ENCODE results near the gene RRP36.
"Not testable (repeated sequence)": the region's sequence is repeated elsewhere in the genome, so short reads cannot be mapped to it uniquely, and the experiment has no call there.

RRP36 gene

DNA sequence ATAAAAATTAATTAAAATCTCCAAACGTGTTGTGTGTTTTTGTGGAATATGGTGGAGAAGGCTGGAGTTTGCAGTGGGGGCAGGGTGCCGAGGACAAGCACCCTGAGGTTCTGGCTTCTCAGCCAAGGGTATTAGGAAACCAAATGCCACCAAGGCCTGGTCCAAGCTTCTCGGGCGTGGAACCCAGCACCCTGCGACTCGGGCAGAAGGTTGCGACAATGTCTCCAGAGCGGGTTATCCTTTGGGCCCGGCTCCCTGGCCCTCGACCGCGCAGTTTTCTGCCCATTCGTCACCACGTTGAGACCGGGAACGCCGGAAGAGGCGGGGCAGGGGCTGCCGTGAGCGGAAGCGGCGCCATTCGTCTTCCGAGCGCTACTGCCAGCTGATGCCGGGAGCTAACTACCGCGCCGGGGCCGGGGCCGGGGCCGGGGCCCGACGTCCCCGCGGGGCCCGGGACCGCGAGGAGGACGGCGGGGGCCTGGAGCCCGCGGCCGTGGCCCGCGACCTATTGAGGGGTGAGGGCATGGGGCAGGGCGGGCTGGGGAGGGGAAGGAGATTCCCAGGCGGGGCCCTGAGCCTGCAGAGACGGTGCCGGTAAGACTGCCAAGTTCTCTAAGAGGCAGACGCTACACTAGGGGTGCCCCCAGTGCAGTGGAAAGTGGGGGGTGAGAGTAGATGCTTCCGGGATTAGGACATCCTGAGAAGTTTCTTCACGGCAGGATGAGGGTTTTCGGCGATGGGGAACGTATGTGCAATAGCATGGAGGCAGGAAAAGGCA lies at the start of gene RRP36:
Gene RRP36, plus strand, starts transcription at position 354 of the 778 bp plus-strand sequence. Its CDS starts 32 bp downstream, at position 386.
- DNase-seq = peak; percentile 65 to 71

DNA sequence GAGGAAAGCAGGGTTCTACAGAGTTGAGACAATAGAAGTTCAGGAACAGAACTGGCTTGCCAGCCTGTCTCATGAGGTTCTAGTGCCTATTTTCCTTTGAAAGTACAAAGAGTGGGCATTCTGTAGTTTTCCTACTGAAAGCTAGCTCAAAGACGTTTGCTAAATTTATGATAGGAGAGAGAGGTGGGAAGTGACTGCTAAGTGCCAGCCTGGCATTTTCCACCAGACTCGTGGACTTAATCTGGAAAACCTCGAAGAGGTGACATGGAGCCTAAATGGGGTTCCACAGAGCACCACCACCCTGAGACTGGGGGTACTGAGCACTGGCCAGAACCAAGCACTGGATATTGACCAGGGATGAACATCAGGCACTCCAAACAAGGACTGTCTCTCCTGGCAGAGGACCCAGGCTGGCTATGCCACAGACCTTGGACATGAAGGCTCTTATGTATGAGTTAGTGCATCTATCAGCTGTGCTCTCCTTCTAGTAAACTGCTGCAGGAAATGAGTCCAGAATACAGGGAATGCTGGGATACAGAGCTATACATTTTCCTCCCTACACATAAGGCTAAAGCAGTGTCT lies 49.6 kb upstream of the RRP36 start:
- no peak for DNase-seq

- no peak for DNase-seq
Measured at GRCh38 chr6:42973926-42974325, 47.5 kb upstream of the RRP36 start.

- DNase-seq = peak in 1 of 2 donors; percentile 8
Measured at GRCh38 chr6:42974919-42975505, 46.4 kb upstream of the RRP36 start.

DNA sequence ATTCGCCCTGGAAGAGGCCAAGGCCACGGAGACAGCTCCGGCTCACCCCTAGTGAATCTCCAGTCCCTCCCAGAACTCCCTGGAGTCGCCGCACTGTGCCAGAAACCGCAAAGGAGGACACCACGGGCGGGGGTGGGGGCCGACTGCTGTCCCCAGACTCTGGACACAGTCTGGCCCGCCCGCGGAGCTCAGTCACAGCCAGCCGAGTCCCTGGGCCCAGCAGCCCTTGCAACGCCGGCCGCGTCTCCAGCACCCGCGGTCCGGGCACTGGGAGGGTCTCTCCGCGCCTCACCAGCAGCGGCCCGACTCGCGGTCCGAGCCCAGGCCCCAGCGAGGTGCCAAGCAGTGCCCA lies 43.0 kb upstream of the RRP36 start:
- DNase-seq = peak in 1 of 2 donors; percentile 16

- peak; percentile 86 to 94 for DNase-seq
Measured at GRCh38 chr6:42978839-42979522, 42.4 kb upstream of the RRP36 start, which contains the start of gene PEX6. Gene PEX6 (minus strand): TSS chr6:42979181. CDS start chr6:42979150, 31 bp downstream.

DNA sequence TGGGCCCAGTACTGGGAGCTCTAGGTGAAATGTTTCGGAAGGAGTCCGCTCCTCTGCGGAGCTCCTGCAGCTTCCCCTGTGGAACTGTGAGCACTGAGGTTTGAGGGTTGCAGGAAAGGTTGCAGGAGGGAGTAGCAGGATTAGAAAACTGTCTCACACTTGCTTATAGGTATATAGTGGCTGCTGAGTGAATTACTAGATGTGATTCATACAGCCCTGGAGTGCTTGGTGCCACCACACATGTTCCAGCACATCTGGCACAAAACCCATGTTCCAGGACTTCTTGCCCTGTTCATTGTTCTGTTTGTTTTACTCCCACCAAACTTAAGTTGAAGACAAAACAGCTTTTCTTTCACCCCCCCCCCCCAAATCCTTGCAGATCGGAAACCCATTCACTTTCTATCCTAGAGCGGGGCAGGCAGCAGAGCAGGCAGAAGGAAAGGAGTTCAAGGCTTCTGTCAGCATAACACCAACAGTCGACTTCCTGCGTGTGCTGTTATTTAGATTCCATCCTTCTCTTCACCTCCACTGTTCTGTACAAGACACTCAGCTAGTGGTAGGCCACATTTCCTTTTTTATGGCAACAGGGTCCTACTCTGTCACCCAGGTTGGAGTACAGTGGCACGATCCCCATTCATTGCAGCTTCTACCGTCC lies 41.8 kb upstream of the RRP36 start:
- peak in 1 of 2 donors; percentile 26 for DNase-seq

GRCh38 chr6:42981836-42982235 lies 39.6 kb upstream of the RRP36 start:
- DNase-seq = no peak

GRCh38 chr6:42984001-42984923 lies 37.2 kb upstream of the RRP36 start, which contains the start of gene PPP2R5D:
Gene PPP2R5D (plus strand): TSS chr6:42984570. CDS start chr6:42984678, 108 bp downstream.
- peak; percentile 96 for DNase-seq

- DNase-seq = peak in 1 of 2 donors; percentile 8
Measured at GRCh38 chr6:42984924-42985475, 36.4 kb upstream of the RRP36 start.

DNA sequence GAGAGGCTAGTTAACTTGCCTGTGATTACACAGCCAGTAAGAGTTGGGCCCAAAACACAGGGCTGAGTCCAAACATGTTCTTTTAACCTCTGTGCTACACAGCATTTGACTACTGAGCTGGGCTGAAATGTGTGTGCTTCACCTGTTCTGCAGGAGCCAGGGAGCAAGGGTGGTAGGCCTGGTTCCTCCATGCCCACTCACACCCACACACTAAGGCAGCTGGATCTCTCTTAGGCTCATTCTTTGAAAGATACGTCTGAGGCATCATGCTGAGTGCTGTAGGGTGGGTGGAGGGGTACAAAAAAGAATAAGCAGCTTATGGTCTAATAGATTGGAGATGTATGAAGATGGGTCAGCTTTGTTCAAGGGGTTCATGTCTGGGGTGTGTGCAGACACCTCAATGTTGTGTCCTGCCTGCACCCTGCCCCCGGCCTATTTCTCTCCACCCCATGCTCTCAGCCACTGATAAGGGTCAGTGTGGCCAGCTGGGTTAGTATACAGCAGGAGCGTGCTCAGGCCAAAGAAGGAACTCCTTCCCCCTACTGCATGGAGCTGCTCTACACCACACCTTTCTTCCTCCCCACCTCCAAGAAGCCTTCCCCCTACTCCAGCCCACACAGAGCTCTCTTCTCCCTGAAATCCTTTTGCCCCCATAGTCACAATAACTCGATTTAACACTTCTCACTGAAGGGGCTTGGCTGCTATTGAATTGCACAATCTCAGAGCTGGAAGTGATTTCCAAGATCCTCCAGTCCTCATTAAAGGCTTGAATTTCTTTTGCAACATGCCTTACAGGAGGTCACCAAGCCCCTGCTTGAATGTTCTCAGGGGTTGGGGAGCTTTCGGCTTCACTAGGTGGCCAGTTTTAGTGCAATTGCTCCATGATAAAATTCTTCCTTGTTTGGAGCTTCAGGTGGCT lies 33.6 kb upstream of the RRP36 start:
- no peak for DNase-seq

- no peak for DNase-seq
Measured at GRCh38 chr6:42988486-42989020, 32.9 kb upstream of the RRP36 start.

DNA sequence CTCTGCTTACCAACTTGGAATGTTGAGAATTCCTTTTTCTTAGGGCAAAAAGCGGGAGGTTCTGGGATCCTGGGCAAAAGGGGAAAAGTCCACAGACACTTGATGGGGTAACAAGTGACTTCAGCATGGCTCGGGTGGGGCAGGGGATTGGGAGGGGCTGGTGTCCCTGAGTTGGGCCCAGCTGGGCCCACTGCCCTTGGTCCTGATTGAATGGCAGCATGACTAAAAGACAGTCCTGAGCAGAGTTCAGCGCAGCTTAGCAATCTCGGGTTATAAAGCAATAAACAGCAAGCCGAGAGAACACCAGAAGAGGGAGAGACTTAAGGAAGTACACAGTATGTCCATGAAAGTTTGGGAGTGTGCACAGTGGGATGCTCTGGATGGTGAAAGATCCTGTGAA lies 31.5 kb upstream of the RRP36 start:
- no peak for DNase-seq

DNA sequence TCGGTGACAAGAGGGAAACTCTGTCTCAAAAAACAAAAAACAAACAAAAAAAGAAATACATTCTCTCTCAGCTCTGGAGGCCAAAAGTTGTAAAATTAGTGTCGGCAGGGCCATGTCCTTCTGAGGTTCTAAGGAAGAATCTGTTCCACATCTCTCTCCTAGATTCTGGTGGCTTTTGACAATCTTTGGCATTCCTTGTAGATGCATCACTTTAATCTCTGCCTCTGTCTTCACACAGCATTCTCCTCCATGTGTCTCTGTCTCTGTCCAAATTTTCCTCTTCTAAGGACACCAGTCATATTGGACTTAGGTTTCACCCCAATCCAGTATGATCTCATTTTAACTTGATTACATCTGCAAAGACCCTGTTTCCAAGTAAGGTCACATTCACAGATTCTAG lies 28.0 kb upstream of the RRP36 start:
- DNase-seq = no peak

GRCh38 chr6:42996513-42996912 lies 24.9 kb upstream of the RRP36 start:
- no peak for DNase-seq

DNA sequence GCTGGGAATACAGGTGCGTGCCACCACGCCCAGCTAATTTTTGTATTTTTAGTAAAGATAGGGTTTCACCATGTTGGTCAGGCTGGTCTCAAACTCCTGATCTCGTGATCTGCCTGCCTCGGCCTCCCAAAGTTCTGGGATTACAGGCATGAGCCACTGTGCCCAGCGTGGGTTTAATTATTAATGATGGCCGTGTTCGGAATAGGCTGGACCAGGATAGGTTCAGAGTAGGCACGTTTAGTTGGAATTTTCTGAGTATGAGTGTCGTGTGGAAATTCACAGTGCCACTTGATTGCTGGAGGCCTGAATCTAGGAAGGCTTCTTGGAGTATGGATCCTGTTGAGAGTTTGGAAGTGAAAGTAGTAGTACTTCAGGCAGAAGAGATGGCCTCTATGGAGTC lies 23.2 kb upstream of the RRP36 start:
- not testable (repeated sequence) for DNase-seq

- no peak for DNase-seq
Measured at GRCh38 chr6:43001843-43002242, 19.6 kb upstream of the RRP36 start.

GRCh38 chr6:43005844-43006243 lies 15.6 kb upstream of the RRP36 start:
- DNase-seq = no peak

- no peak for DNase-seq
Measured at GRCh38 chr6:43006251-43006650, 15.2 kb upstream of the RRP36 start.

GRCh38 chr6:43007126-43007525 lies 14.3 kb upstream of the RRP36 start:
- DNase-seq = no peak
